Inflammatory macrophage (primary cell): Measurements from ENCODE around the gene PTP4A2.

ENCODE experiments used
- DNase-seq, 2 donors: peaks; one replicate each; pipeline ENCODE4 v3.0.0-alpha.2; 2020 to 2022

The PTP4A2 gene

DNA sequence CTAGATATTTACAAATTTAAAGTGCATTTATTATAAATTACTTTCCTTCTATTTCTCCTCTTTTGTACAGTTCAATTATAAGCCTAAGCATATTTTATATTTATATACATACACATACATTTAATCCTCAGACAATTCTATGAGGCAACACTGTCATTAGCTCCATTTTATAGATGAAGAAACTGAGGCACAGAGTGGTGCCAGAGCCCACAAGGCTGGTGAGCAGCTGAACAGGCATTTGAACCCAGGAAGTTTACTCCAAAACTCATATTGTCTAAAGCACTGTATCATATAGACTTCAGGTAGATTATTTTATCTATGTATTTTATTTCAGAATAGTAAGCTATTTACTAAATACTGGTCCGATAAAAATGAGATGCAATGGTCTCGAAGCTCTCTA is 52.3 kb downstream of the PTP4A2 start:
- DNase-seq = no peak

DNA sequence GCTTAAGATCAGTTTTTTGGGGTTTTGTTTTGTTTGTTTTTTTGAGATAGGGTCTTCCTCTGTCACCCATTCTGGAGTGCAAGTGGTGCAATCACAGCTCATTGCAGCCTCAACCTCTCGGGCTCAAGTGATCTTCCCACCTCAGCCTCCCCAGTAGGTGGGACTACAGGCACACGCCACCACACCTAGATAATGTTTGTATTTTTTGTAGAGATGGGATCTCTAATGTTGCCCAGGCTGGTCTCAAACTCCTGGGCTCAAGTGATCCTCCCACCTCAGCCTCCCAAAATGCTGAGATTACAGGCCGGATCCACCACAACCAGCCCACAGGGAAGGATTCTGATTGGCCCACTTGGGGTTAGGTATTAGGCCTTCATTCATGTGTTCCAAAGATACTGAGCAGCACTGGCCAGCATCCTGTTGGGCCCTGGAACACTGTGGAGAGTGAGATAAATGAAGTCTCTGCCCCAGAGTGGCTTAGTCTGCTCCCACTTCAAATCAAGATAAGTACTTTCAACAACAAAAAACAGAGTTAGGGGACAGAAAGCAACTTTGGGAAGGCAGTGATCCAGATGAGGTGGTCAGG is 54.7 kb downstream of the PTP4A2 start:
- no peak for DNase-seq

DNA sequence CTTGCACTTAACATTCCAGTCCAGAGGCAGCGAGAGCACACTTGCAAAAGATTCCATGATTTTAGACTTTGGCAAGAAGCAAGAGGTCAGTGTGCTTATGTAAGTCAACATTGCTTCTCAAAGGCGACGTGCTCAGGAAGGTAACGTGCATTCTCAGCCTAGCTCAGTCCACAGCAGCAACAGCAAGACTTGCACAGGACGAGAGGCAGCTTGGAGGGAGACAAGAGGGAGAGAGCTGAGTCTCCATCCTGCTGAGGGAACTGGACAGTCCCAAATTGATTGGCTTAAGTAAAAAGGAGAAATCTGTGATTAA is 56.5 kb downstream of the PTP4A2 start:
- no peak for DNase-seq

DNA sequence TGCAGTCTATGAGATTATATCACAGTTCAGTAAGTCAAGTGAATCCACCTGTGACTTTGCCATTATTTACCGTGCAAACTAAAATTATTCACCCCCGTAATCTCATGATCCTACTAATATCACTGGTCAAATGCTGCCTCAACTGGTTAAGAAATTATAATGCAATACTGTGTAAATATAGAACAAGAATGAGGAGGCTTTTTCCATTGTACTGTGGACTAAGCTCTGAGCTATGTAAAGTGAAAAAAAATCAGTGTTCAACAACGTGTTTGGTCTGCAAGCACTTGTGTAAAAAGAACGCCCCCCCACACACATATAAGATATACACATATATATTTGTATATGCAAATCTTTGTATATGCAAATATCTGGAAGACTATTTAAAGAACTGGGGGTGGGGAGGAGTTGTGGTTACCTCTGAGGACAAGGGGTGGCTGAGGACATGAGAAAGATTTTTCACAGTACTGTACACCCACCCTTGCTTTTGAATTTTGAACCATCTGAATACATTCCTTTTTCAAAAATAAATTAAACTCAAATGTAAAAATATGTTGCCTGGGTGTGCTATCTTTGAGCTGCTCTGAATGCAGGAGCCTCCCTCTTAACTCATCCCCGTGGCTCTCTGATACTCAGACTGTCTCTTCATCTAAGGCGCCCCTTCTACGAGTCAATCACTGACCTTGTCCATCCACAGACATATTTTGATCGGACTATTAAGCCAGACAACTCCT is 57.0 kb downstream of the PTP4A2 start:
- DNase-seq = no peak

DNA sequence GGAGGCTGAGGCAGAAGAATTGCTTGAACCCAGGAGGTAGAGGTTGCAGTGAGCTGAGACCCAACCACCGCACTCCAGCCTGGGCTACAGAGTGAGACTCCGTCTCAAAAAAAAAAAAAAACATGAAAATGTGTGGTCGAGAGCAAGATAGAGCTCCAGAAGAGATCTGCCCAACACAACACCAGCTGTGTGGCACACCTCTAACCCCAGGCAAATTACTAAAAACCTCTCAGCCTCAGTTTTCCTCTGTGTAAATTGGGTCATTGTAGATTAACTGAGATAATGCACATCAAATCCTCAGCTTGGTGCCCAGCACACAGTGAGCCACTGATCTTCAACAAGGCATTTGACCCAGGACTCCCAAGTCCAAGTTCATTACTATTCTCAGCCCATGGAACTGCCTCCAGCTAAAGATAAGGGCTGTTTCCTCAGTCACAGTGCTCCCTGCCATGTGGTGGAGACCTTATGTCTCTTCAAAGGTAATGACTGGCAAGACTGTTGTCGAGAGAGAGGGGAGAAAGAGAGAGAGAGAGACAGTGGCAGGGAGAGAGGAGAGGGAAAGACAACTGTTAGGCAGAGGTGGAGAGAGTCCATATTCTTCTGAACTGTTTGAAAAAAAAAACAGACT is 58.1 kb downstream of the PTP4A2 start:
- DNase-seq = no peak

DNA sequence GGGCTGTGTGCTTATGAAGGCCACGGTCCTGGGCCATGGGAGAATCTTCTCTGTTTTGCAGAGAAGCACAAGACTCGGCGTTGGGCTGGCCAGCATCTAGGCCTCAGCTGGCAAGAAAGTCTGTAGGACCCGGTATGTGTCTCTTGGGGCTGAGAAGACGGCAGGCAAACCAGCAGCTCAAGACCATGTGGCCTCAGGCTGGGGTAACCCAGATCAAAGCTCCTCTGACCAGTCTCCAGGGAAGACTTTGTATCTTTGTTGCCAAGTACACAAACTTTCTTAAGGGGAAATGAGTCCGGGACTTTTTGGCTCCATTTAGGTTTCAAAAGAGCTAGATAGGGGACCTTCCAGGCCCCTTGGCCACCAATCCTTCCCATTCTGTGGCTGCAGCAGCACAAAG is 60.1 kb downstream of the PTP4A2 start:
- no peak for DNase-seq

DNA sequence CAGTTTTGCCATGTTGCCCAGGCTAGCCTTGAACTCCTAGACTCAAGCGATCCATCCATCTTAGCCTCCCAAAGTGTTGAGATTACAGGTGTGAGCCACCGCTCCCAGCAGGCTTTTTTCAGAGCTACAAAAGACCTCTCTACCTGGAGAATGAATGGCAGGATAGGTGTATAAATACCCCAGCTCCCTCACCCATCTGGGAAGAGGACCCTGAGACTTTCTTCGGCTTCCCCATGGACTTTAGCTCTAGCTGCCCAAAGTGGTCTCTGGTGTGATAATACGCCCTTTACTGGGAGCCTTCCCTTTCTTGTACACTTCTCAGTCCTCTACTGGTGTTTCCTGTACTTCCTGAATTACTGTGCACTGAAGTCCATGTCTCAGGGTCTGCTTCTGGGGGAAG is 60.6 kb downstream of the PTP4A2 start:
- peak in 1 of 2 donors; percentile 6 for DNase-seq

DNA sequence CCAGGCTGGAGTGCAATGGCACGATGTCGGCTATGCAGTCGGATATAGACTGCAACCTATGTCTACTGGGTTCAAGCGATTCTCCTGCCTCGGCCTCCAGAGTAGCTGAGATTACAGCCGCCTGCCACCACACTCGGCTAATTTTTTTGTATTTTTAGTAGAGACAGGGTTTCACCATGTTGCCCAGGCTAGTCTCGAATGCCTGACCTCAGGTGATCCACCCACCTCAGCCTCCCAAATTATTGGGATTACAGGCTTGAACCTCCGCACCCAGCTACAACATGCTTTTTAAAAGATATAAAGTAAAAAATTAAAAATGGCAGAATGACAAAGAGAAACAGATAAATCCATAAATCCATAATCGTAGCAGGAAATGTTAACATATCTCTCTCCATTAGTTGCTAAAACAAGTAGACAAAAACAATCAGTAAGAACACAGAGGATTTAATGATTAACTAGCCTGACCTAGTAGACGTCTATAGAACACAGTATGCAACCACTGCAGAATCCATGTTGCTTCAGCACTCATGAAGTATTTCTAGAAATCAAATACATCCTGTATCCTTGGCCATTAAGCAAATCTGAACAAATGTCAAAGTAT is 62.4 kb downstream of the PTP4A2 start:
- DNase-seq = no peak

DNA sequence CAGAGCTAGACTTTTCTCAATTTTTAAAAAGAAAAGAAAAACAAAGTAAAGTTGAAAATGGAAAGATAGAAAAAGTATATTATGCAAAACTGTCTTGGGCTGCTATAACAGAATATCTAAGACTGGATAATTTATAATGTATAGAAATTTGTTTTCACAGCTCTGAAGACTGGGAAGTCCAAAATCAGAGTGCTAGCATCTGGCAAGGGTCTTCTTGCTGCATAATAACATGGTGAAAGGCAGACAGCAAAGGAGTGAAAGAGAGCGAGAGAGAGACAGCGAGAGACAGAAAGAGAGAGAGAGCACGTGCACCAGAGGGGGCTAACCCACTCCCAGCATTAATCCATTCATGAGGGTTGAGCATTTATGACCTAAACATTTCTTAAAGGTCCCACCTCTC is 63.2 kb downstream of the PTP4A2 start:
- no peak for DNase-seq

DNA sequence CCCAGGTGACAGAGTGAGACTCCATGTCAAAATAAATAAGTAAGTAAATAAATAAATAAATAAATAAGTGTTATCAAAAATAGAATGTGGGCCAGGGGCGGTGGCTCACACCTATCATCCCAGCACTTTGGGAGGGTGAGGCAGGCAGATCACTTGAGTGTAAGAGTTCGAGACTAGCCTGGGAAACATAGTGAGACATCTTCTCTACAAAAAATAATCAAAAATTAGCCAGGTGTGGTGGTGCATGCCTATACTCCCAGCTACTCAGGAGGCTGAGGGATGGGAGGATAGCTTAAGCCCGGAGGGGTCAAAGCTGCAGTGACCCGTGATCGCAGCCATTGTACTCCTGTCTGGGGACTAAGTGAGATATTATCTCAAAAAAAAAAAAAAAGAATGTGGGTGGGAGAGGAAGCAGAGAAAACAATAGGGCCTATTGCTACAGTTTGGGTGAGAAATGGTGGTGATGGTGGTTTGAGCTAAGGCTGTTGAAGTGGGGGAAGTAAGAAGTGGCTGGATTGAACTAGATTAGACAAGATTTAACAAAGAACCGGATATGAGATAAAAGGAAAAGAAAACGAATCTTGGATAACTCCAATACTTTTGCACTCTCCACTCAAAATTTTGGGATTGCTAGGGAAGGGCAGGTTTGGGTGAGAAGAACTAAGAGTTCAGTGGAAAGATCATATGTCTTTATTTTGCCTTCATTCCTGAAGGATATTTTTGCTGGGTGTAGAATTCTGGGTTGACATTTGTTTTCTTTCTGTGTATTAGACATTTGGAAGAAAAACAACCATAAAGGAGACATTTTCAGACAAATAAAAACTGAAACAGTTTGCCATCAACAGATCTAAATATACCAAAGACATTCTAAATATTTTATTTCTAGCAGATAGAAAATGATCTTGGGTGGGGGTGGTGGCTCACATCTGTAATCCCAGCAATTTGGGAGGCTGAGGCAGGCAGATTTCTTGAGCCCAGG is 65.2 kb downstream of the PTP4A2 start:
- peak; percentile 44 to 58 for DNase-seq

DNA sequence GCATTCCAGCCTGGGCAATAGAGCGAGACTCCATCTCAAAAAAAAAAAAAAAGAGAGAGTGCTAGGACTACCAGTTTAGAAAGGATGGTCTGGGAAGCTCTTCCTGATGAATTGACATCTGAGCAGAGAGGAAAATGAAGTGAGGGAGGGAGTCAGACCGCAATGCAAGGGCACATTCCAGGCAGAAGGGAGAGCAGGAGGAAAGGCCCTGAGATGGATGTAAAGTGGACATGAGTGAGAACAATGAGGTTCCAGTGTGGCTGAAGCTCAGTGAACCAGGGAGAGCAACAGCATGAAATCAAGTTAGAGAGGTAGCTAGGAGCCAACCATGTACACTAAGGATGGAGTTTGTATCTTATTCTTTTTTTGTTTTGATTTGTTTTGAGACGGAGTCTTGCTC is 66.5 kb downstream of the PTP4A2 start:
- DNase-seq = no peak

DNA sequence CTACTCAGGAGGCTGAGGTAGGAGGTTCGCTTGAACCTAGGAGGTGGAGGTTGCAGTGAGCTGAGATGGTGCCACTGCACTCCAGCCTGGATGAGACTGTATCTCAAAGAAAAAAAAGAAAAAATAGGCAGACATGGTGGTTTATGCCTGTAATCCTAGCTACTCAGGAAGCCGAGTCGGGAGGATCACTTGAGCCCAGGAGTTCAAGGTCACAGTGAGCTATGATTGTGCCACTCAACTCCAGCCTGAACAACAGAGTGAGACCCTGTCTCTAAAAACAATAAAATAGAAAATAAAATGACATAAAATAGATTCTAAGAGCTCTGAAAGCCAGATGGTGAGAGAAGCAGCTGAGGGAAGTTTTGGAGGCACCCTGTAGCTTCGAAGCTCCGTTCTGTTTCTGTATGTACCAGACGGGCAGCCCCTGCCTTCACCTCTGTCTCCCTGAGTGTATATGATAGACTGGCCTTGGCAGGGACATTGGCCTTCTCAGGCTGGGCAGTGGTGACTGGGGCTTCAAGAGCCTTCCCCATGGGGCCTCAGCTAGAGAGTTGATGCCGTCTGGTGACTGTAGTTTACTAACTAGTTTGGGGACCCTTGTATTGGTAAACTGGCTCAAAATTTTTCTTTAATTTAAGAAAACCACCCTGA is 68.0 kb downstream of the PTP4A2 start:
- no peak for DNase-seq

DNA sequence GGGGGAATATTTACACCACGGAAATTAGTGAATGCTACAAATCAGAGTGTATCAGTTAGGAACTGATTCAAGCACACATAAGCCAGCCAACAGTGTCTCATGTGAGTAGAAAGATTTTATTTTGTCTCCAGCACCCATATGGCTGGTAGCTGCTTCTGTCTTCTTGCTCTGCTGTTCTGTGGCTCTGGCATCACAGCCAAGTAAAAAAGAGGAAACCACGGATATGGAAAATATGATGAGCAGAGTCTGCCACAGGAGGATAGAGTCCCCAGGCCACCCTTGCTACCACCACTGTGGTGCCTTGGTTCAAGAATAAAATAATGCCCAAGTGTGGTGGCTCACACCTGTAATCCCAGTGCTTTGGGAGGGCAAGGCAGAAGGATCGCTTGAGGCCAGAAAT is 68.7 kb downstream of the PTP4A2 start:
- DNase-seq = peak in 1 of 2 donors; percentile 13

DNA sequence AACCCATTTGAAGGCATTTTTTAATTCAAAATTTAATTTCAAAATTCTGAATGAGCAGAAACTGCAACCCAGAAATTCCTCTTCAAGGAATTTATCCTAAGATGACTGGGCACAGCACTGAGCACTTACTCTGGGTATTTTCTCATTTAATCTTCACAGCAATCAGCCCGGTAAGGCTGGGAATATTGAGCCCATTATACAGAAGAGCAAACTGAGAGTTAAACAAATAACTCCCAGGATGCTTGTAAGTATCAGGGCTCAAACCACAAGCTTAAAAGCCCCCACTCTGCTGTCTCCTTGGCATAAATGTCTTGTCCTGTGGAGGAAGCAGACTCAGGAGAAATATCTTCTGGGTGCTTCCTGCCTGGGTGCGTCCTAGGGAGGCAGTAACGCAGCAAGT is 69.3 kb downstream of the PTP4A2 start:
- no peak for DNase-seq

DNA sequence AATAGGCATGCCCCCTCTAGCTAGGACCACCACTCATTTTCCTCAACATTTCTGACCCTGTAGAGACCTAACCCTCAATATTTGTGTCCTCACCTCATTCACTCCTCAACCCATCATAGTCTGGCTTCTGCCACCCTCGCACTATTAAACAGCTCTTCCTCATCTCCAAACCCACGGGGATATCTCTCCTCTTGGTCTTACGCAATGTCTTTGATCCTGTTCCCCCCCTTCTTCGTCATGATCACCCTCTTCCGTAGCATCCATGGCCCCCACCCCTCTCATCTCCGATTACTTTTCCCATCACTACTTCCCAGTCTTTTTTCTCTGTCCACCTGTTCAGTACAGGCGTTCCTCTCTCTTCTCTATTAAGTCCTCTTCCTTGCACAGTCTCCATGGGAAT is 70.6 kb downstream of the PTP4A2 start:
- no peak for DNase-seq

DNA sequence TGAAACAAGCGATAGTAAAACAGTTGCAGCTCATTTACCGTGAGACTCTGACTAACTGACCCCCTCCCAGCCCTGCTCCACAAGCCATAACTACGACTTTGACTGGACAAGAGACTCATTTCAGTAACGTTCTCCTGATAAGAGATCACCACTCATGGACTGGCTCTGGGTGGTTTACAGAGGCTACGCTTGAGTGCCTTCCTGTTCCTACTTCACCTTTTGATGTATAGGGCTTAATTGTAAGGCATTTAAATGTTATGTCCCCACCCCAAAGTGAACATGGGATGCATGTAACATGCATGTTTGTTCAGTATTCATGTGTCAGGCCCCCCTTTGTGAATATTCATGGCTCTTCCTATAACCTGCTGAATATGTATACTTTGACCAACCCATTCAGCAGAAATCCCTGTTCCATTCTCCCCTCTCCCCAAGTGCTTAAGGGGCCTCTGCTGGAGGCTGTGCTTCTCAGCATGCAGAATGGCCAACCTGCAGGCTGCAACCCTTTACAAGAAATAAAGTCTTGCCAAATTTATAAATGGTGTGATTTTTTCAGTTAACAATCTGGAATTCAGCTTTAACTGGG is 71.6 kb downstream of the PTP4A2 start:
- no peak for DNase-seq

DNA sequence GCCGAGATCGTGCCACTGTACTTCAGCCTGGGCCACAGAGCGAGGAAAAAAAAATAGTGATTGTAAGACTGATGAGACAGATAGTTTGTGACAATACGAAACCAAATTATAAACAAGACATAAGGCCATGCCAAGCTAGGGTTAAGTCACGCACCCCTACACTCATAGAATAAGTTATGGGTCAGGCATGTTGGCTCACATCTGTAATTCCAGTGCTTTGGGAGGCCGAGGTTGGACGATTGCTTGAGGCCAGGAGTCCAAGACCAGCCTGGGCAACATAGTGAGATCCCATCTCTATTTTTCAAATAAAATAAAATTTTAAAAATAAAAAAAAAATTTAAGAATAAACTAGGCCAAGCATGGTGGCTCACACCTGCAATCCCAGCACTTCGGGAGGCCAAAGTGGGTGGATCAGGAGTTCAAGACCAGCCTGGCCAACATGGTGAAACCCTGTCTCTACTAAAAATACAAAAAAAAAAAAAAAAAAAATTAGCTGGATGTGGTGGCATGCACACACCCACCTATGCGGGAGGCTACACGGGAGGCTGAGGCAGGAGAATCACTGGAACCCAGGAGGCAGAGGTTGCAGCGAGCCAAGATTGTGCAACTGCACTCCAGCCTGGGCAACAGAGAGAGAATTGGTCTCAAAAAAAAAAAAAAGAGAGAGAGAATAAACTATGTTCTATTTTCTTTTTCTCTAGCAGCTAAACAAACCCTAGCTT is 72.3 kb downstream of the PTP4A2 start:
- DNase-seq = no peak

DNA sequence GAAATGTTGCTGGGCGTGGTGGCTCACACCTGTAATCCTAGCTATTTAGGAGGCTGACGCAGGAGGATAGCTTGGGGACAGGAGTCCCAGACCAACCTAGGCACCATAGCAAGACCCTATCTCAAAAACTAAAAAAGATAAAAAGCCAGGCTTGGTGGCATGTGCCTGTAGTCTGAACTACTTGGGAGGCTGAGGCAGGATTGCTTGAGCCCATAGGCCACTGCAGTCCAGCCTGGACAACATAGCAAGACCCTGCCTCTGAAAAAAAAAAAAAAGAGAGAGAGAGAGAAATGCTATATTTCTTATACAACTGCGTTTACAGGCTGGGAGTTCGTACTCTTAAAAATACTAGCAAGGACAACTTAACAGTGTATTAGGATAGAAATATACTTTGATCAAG is 76.1 kb downstream of the PTP4A2 start:
- DNase-seq = no peak

DNA sequence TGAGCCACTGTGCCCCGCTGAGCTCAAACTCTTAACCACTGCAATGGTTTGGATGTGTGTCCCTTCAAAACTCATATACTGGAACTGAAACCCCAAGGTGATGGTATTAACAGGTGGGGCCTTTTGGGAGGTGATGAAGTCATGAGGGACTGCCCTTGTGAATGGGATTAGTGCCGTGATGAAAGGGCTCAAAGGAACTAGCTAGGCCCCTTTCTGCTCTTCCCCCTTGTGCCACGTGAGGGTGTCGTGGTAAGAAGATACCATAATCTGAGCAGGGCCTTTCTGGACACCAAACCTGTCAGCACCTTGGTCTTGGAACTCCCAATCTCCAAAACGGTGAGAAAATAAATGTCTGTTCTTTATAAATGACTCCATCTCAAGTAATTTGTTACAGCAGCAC is 76.8 kb downstream of the PTP4A2 start:
- no peak for DNase-seq

DNA sequence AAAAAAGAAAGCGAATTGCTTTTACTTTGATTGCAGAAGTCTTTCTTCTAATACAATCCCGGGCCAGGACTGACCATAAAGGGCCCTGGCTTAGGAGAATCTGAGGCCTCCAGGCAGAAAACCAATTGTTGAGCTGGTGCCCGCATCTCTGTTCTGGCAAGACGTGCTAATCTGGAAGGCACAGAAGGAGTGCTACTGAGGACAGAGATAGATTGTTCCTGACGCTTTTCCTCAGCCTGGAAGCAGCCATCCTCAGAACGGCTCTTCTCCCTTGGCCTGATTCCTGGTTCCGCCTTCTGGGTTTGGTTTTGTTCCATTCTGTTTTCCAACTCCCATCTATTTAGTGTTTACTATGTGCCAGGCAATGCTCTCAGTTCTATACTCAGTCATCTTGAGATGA is 77.6 kb downstream of the PTP4A2 start:
- no peak for DNase-seq

DNA sequence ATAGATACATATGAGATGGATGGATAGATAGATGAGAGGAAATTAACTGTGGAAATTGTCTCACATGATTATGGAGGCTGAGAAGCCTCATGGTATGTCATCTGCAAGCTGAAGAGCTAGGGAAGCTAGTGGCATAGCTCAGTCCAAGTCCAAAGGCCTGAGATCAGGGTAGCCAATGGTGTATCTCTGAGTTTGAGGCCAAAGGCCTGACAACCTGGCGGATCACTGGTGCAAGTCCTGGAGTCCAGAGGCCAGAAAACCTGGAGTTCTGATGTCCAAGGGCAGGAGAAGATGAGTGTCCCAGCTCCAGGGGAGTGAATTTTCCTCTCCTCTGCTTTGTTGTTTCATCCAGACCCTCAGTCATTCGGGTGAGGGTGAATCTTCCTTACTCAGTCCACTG is 78.4 kb downstream of the PTP4A2 start:
- no peak for DNase-seq
